Measurements from ENCODE around the gene CHCHD3.

CHCHD3 gene

DNA sequence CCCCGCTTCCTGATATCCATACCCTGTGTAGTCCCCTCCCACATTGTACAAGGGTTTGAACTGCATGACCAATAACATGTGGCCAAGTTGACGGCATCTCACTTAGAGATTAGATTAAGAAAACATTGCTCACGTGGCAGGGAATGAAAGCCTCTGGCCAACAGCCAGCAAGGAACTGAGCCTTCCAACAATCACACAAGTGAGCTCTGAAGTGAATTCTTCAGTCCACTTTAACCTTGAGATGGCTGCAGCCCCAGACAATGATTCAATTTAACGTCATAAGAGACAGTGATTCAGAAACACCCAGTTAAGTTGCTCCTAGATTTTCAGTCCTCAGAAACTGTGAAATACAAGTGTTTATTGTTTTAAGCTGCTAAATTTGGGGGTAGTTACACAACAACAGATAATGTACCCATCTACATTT lies 339.7 kb downstream of the CHCHD3 start:
- DNase-seq (ENCODE audit: low read depth) = no peak

DNA sequence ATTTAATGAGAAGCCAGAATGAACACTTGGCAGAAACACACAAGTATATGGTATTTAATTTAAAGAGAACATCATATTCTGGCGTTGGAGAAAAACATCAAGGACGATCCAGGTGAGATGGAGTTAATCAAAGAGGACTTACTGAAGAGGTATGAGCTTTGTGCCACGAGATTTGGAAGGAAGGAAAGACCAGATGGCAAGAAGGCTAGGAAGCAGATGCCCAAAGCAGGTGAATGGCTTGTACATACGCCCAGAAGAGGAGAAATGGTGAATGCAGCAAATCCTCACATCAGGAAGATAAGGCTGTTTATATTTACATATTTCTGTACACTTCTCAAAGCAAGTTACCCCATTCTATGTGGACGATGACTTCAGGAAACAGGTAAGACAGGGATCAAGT lies 341.7 kb downstream of the CHCHD3 start:
- DNase-seq (ENCODE audit: low read depth) = no peak

DNA sequence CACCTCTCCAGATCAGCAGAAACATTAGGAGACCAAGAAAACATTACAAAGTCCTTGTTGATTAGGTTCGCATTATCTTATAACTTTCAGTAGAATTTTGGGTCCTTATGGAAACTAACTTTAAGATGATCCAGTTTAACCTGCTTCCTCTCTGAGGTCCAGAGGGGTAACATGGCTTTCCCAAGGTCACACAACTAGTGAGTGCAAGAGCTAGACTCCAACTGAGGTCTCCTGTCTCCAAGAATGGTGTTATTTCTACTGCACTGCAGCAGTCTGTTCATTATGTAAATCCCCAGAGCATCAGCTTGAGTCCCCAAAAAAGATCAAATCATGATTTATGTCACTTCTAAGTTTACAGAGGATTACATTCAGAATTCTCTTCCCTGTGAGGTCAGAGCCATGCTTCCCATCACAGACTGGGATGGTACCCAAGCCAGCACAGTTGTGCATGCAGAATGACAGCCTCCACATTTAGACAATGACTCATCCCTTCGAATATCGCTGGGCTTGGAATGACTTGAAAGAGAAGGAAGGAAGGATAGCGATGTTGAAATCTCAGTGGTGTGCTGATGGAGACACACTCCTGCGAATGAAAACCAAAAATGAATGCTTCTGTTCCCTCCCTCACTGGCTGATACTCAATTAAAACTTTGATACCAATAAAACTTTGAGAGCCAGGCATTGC lies 342.5 kb downstream of the CHCHD3 start:
- no peak for DNase-seq (ENCODE audit: low read depth)

DNA sequence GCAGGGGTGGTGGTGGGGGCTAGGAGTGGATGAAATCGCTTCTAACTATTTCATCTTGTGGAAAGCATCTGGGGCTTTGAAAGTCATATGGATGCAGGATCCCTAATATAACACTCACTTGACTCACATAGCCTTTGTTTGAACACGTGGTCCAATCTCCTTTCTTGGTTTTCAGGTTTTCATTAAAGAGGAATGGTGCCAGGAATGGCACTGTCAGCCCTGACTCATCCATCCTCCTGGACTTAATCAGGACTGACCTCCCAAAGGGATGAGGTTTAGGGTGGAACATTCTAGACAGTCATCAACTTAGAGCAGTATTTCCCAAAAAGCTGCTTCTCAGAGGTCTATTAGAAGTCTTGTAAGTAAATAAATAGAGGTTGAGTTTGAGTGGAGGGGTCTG lies 343.6 kb downstream of the CHCHD3 start:
- no peak for DNase-seq (ENCODE audit: low read depth)

DNA sequence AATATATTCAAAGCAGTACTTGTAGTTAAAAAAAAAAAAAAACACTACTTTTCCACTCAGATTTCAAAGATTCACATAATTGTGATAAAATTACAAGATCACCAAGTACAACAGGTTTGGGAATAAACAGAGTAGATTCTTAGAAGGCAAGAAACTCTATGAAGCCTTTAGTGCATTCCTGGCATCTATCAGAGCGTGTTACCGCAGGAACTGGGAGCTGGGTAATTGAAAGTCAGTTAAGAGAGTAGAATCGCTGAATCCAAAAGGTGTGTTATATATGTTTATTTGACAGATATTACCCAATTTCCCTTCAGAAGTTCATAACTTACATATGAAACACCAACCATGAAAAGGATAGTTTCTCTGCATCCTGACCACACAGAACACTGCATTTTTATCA lies 346.4 kb downstream of the CHCHD3 start:
- no peak for DNase-seq (ENCODE audit: low read depth)

Data from activated gamma-delta T cell treated with anti-CD3 and anti-CD28 coated beads, Interleukin-2, amount 50 U/mL, for 16 hours (primary cell).